Measurements from ENCODE around the gene SMARCAL1. TPM values are rescaled to one million over a fixed set of nuclear protein-coding genes. Genes with fewer than 3 reads are reported as not detected.

SMARCAL1 gene
- total RNA-seq, 2 donors from 2014 or later: 15.3 to 32.2 TPM

GRCh38 chr2:216502381-216503158, 90.3 kb downstream of the SMARCAL1 start:
- no peak overlapping the region for H3K27ac ChIP-seq
- 75% methylated on average over 7 of the region's 7 CpGs for WGBS
- no peaks in the 10 kb centered on the region for H3K36me3 ChIP-seq
- intact Hi-C loops (cut with DNase I): no loop called here
- H3K4me1 ChIP-seq (replicated peaks): peaks cover 11% of the 10 kb centered on the region
- DNase-seq (ENCODE audit: low spot score): no peak
- no peaks in the 10 kb centered on the region for H3K27me3 ChIP-seq (replicated peaks; ENCODE audit: insufficient read depth)
- no peak overlapping the region for H3K4me3 ChIP-seq
- TF ChIP-seq POLR2AphosphoS5 (IDR thresholded peaks at IDR 0.05) (no peak), POLR2A (IDR thresholded peaks at IDR 0.05) (no peak), CTCF (IDR thresholded peaks at IDR 0.05) (no peak)
- H3K9me3 ChIP-seq: no peaks in the 10 kb centered on the region

- intact Hi-C loops (cut with DNase I): no loop called here
- H3K9me3 ChIP-seq: no peaks in the 10 kb centered on the region
- no peaks in the 10 kb centered on the region for H3K36me3 ChIP-seq
- no peak overlapping the region for H3K4me3 ChIP-seq
- H3K27me3 ChIP-seq (replicated peaks; ENCODE audit: insufficient read depth): no peaks in the 10 kb centered on the region
- no peak overlapping the region for H3K27ac ChIP-seq
- no peak for DNase-seq (ENCODE audit: low spot score)
- peaks cover 11% of the 10 kb centered on the region for H3K4me1 ChIP-seq (replicated peaks)
- WGBS: 88% methylated on average over 6 of the region's 6 CpGs
- no peak for TF ChIP-seq POLR2AphosphoS5 (IDR thresholded peaks at IDR 0.05)
- TF ChIP-seq POLR2A (IDR thresholded peaks at IDR 0.05): no peak
- no peak for TF ChIP-seq CTCF (IDR thresholded peaks at IDR 0.05)
Observed at GRCh38 chr2:216503159-216503629, 90.9 kb downstream of the SMARCAL1 start.

GRCh38 chr2:216503697-216504375, 91.6 kb downstream of the SMARCAL1 start:
- 46% methylated on average over 5 of the region's 5 CpGs for WGBS
- Histone ChIP-seq H3K27ac (no peak overlapping the region), H3K4me1 (replicated peaks) (peaks cover 11% of the 10 kb centered on the region), H3K36me3 (no peaks in the 10 kb centered on the region), H3K9me3 (no peaks in the 10 kb centered on the region), H3K4me3 (no peak overlapping the region), H3K27me3 (replicated peaks; ENCODE audit: insufficient read depth) (no peaks in the 10 kb centered on the region)
- intact Hi-C loops (cut with DNase I): no loop called here
- no peak for TF ChIP-seq CTCF (IDR thresholded peaks at IDR 0.05)
- no peak for TF ChIP-seq POLR2AphosphoS5 (IDR thresholded peaks at IDR 0.05)
- TF ChIP-seq POLR2A (IDR thresholded peaks at IDR 0.05): no peak
- no peak for DNase-seq (ENCODE audit: low spot score)

GRCh38 chr2:216504376-216504762, 92.1 kb downstream of the SMARCAL1 start:
- Histone ChIP-seq H3K27ac (no peak overlapping the region), H3K9me3 (no peaks in the 10 kb centered on the region), H3K4me1 (replicated peaks) (peaks cover 11% of the 10 kb centered on the region), H3K36me3 (no peaks in the 10 kb centered on the region), H3K27me3 (replicated peaks; ENCODE audit: insufficient read depth) (no peaks in the 10 kb centered on the region), H3K4me3 (no peak overlapping the region)
- intact Hi-C loops (cut with DNase I): no loop called here
- WGBS: 59% methylated on average over 1 of the region's 1 CpG
- no peak for DNase-seq (ENCODE audit: low spot score)
- no peak for TF ChIP-seq POLR2AphosphoS5 (IDR thresholded peaks at IDR 0.05)
- no peak for TF ChIP-seq CTCF (IDR thresholded peaks at IDR 0.05)
- TF ChIP-seq POLR2A (IDR thresholded peaks at IDR 0.05): no peak
